ENCODE results near the gene MTF1. TPM values are rescaled to one million over a fixed set of nuclear protein-coding genes. Genes with fewer than 3 reads are reported as not detected.
"Not testable (repeated sequence)": the region's sequence is repeated elsewhere in the genome, so short reads cannot be mapped to it uniquely, and the experiment has no call there.

MTF1 gene
- total and polyA plus RNA-seq, 5 experiments from 2014 or later = 10.3 to 28.1 (median 23.1) TPM

GRCh38 chr1:37802439-37802838 is 57.0 kb downstream of the MTF1 start:
- no peaks in the 10 kb centered on the region for H3K9me3 Mint-ChIP-seq
- peaks cover 6 to 29% (median 19%) of the 10 kb centered on the region in 4 donors for H3K4me1 Mint-ChIP-seq
- no peak overlapping the region for H3K4me3 Mint-ChIP-seq
- no peaks in the 10 kb centered on the region for H3K27me3 Mint-ChIP-seq
- H3K27ac Mint-ChIP-seq = no peak overlapping the region
- no peak for ATAC-seq
- POLR2A ChIA-PET = interaction anchor here (0.6 kb wide), 1 partner anchor 200 kb away, joined by 3 read pairs; no protein-coding TSS in a partner anchor
- H3K36me3 Mint-ChIP-seq = peaks cover 5 to 69% (median 17%) of the 10 kb centered on the region in 3 donors
- no peak for DNase-seq

DNA sequence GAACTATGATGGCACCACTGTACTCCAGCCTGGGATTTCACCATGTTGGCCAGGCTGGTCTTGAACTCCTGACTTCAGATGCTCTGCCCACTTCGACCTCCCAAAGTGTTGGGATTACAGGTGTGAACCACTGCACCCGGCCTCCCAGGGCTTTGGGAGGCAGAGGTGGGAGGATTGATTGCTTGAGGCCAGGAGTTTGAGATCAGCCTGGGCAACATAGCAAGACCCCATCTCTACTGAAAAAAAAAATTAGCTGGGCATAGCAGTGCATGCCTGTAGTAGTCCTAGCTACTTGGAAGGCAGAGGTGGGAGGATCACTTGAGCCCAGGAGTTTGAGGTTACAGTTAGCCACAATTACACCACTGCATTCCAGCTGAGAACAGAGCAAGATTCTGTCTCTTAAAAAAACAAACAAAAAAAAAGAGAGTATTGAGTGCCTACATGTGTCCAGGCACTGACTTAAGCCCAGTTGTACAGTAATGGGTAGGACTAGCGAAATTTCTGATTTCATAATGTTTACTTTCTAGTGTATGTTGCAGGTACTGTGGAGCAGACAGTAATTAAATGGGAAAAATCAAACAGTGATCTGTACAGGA is 61.5 kb downstream of the MTF1 start:
- Mint-ChIP-seq H3K27me3 (peaks cover 0 to 16% (median 4%) of the 10 kb centered on the region in 5 donors), H3K36me3 (peaks cover 0 to 34% (median 10%) of the 10 kb centered on the region in 3 donors), H3K4me1 (peaks cover 11 to 13% (median 12%) of the 10 kb centered on the region in 4 donors), H3K4me3 (no peak overlapping the region), H3K27ac (no peak overlapping the region), H3K9me3 (no peaks in the 10 kb centered on the region)
- DNase-seq (no peak), ATAC-seq (no peak)
- POLR2A ChIA-PET = no interaction called here

- Mint-ChIP-seq H3K36me3 (peaks cover 0 to 14% (median 1%) of the 10 kb centered on the region in 3 donors), H3K4me3 (peak overlapping the region; percentile 64 to 86 (median 78)), H3K27ac (peak overlapping the region in 1 of 10 donors; percentile 75), H3K9me3 (no peaks in the 10 kb centered on the region), H3K4me1 (peaks cover 8 to 13% (median 12%) of the 10 kb centered on the region in 4 donors), H3K27me3 (peaks cover 13 to 39% (median 20%) of the 10 kb centered on the region in 5 donors)
- POLR2A ChIA-PET = interaction anchor here (1.2 kb wide), 1 partner anchor 12 kb away, joined by 4 read pairs; the partner anchor contains the start of genes C1orf122 and YRDC
- DNase-seq (peak in 6 of 10 donors; percentile 8 to 48 (median 41)), ATAC-seq (peak; percentile 49 to 57)
Observed at GRCh38 chr1:37795340-37796125, 63.9 kb downstream of the MTF1 start.

DNA sequence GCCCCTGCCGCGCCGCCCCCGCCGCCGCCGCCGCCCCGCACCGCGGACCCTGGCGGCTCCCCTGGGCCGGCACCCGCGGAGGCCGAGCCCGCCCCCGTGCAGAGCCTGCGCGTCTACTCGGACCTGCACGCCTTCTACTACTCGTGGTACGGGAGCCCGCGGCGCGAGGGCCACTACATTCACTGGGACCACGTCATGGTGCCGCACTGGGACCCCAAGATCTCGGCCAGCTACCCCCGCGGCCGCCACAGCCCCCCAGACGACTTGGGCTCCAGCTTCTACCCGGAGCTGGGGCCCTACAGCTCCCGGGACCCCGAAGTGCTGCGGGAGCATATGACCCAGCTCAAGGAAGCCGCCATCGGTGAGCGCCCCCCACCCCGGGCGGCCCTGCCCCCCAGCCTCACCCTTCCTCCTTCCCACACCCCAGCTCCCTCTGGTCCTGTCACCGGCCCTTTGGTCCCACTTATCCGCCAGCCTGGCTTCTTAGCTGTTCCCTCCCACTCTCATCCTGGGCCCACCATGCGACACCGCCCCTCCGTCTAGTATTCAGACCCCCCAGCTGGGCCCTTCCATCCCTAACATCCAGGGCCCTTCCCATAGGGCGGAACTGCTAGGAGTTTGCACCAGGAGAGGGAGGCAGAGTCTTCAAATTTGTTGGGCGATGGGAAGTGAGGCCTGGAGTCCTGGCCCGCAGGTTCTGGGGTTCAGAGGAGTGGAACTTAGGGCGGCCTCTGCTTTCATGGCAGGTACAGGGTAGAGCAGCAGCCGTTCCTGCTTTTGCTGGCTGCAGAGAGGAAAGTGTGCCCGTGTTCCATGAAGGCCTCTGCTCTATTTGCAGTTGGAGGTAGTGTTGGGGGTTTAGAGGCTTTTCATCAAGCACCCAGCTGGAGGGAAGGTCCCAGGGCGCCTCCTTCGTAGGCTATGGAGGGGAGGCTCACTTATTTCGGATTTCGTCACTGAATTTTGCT is 64.7 kb downstream of the MTF1 start:
- peak in 1 of 2 donors; percentile 31 for ATAC-seq
- Mint-ChIP-seq H3K27me3 (peaks cover 17 to 48% (median 23%) of the 10 kb centered on the region in 5 donors), H3K36me3 (peaks cover 0 to 6% (median 1%) of the 10 kb centered on the region in 3 donors), H3K4me1 (peaks cover 8 to 13% (median 12%) of the 10 kb centered on the region in 4 donors), H3K27ac (peak overlapping the region in 1 of 10 donors; percentile 75), H3K4me3 (peak overlapping the region; percentile 63 to 86 (median 78)), H3K9me3 (no peaks in the 10 kb centered on the region)
- POLR2A ChIA-PET = interaction anchor here (1.2 kb wide), 1 partner anchor 13 kb away, joined by 4 read pairs; the partner anchor contains the start of genes C1orf122 and YRDC
- peak in 1 of 10 donors; percentile 3 for DNase-seq

DNA sequence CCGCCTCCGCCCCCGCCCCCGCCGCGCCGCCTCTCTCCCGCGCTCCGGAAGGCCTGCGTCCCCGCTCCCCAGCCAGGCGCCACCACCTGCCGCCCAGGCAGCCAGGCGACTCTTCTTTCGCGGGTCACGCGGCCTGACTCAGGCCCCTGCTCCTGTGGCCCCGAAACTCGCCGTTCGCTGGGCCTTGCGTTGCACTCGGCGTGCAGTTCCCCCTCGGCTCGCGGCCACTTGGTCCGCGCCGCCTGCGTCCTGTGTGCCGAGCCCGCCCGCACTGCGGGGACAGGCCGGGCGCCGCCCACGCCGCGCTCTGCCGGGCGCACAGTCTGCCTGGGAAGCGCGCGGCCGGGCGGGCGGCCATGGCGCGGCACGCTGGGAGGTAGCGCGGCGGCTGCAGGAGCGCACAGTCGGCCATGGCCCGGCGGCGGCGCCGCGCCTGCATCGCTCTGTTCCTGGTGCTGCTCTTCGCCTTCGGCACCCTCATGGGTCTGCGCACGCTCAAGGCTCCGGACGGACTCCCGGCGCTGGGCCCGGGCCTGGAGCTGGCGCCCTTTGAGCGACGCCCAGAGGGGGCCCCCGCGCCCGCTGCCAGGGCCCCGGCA is 65.5 kb downstream of the MTF1 start, which contains the start of gene MANEAL:
Gene MANEAL (plus strand): TSS at position 75 of the 599 bp plus-strand sequence. CDS start 336 bp downstream, at position 411.
- DNase-seq (peak in 6 of 10 donors; percentile 8 to 25 (median 21)), ATAC-seq (peak; percentile 82 to 85)
- peak within 1 kb of the TSS; percentile 63 to 86 (median 78) for H3K4me3 Mint-ChIP-seq
- POLR2A ChIA-PET = interaction anchor here (1.2 kb wide), 1 partner anchor 14 kb away, joined by 4 read pairs; the partner anchor contains the start of genes C1orf122 and YRDC
- peaks cover 17 to 48% (median 23%) of the 10 kb centered on the region in 5 donors for H3K27me3 Mint-ChIP-seq
- H3K36me3 Mint-ChIP-seq = peaks cover 0 to under 1% (median 0%) of the 10 kb centered on the region in 3 donors
- peak within 1 kb of the TSS in 1 of 10 donors; percentile 34 for H3K27ac Mint-ChIP-seq
- H3K4me1 Mint-ChIP-seq = peaks cover 8 to 13% (median 12%) of the 10 kb centered on the region in 4 donors
- H3K9me3 Mint-ChIP-seq = no peaks in the 10 kb centered on the region

- no peak for ATAC-seq
- Mint-ChIP-seq H3K4me3 (peak overlapping the region; percentile 47 to 78 (median 62)), H3K9me3 (no peaks in the 10 kb centered on the region), H3K27me3 (peaks cover 18 to 49% (median 29%) of the 10 kb centered on the region in 5 donors), H3K27ac (peak overlapping the region in 1 of 10 donors; percentile 34), H3K4me1 (peaks cover 8 to 13% (median 12%) of the 10 kb centered on the region in 4 donors), H3K36me3 (no peaks in the 10 kb centered on the region)
- POLR2A ChIA-PET = no interaction called here
- DNase-seq = no peak
Observed at GRCh38 chr1:37792943-37793686, 66.3 kb downstream of the MTF1 start.

DNA sequence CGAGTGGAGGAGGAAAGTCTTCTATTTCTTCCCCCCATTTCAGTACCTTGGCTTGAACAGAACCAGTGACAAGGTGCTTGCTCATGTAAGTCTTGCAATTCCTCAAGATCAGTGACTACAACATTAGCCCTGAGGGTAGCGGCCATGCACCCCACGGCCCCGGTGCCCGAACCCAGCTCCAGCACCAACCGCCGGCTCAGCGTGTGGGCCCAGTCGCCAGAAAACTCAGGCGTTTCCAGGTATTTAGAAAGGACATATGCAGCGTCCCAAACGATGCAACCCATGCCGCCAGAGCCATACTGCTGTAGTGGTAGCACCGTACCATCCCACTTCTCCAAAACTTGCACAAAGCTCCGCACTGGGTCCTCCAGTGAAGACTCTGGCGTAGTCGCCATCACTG is 76.9 kb downstream of the MTF1 start:
- Mint-ChIP-seq H3K36me3 (no peaks in the 10 kb centered on the region), H3K4me3 (no peak overlapping the region), H3K4me1 (peaks cover 0 to under 1% (median 0%) of the 10 kb centered on the region in 4 donors), H3K27me3 (peaks cover 7 to 27% (median 17%) of the 10 kb centered on the region in 5 donors), H3K9me3 (no peaks in the 10 kb centered on the region), H3K27ac (no peak overlapping the region)
- ATAC-seq (no peak), DNase-seq (no peak)
- POLR2A ChIA-PET = no interaction called here

DNA sequence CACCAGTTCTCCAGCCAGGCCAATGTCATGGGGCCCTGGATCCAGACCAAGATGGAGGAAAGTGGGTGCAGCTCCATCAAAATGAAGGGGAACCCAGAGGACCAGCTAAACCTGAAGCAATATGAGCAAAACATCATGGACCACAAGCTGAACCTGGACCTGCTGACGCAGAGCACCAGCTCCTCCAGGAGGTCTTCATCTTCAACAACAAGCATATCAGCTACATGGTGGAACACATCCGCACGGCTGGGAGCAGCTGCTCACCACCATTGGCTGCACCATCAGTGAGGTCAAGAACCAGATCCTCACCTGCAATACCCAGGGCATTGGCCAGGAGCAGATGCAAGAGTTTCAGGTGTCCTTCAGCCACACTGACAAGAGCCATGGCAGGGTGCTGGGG is 80.7 kb downstream of the MTF1 start:
- H3K27me3 Mint-ChIP-seq = peaks cover 6 to 23% (median 9%) of the 10 kb centered on the region in 5 donors
- ATAC-seq = no peak
- H3K36me3 Mint-ChIP-seq = no peaks in the 10 kb centered on the region
- POLR2A ChIA-PET = no interaction called here
- no peak overlapping the region for H3K4me3 Mint-ChIP-seq
- H3K27ac Mint-ChIP-seq = no peak overlapping the region
- peaks cover 0 to 7% (median 0%) of the 10 kb centered on the region in 9 donors for H3K9me3 Mint-ChIP-seq
- peaks cover 0 to 4% (median 0%) of the 10 kb centered on the region in 4 donors for H3K4me1 Mint-ChIP-seq
- DNase-seq = no peak

GRCh38 chr1:37776946-37777516 is 82.4 kb downstream of the MTF1 start:
- peaks cover 0 to 4% (median 0%) of the 10 kb centered on the region in 4 donors for H3K4me1 Mint-ChIP-seq
- peaks cover 9 to 34% (median 12%) of the 10 kb centered on the region in 5 donors for H3K27me3 Mint-ChIP-seq
- H3K27ac Mint-ChIP-seq = no peak overlapping the region
- POLR2A ChIA-PET = no interaction called here
- no peaks in the 10 kb centered on the region for H3K36me3 Mint-ChIP-seq
- ATAC-seq (no peak), DNase-seq (no peak)
- H3K9me3 Mint-ChIP-seq = peaks cover 0 to 12% (median 2%) of the 10 kb centered on the region in 9 donors
- H3K4me3 Mint-ChIP-seq = no peak overlapping the region

DNA sequence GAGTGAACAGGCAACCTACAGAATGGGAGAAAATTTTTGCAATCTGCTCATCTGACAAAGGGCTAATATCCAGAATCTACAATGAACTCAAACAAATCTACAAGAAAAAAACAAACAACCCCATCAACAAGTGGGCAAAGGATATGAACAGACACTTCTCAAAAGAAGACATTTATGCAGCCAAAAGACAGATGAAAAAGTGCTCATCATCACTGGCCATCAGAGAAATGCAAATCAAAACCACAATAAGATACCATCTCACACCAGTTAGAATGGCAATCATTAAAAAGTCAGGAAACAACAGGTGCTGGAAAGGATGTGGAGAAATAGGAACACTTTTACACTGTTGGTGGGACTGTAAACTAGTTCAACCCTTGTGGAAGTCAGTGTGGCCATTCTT is 88.0 kb downstream of the MTF1 start:
- H3K36me3 Mint-ChIP-seq, POLR2A ChIA-PET, H3K27ac Mint-ChIP-seq, H3K4me3 Mint-ChIP-seq, ATAC-seq, DNase-seq, H3K4me1 Mint-ChIP-seq: not testable (repeated sequence)
- peaks cover 33 to 65% (median 47%) of the 10 kb centered on the region in 5 donors for H3K27me3 Mint-ChIP-seq
- peaks cover 0 to 12% (median 2%) of the 10 kb centered on the region in 9 donors for H3K9me3 Mint-ChIP-seq

All from naive thymus-derived CD8-positive, alpha-beta T cell (primary cell).